Forelimb muscle (tissue), 1 donor: ENCODE data around the gene GOLGA6L10. TPM values are rescaled to one million over a fixed set of nuclear protein-coding genes. Genes with fewer than 3 reads are reported as not detected.
"Not testable (repeated sequence)": the region's sequence is repeated elsewhere in the genome, so short reads cannot be mapped to it uniquely, and the experiment has no call there.

ENCODE experiments used
- DNase-seq: peaks from one replicate; pipeline ENCODE4 v3.0.0-alpha.2; 2013; ENCODE audit warnings: low read depth
- polyA plus RNA-seq: library from polyadenylated mRNA; unstranded; fragments of 120-200 nt; gene quantifications from one replicate; pipeline ENCODE4 v1.2.1, GENCODE V29; 2013; ENCODE audit not compliant: insufficient read length

GOLGA6L10 gene
- polyA plus RNA-seq, 1 donor = 2.8 TPM

GRCh38 chr15:82317516-82317915 is 31.8 kb downstream of the GOLGA6L10 start:
- not testable (repeated sequence) for DNase-seq

- DNase-seq = no peak
Observed at GRCh38 chr15:82317091-82317489, 32.2 kb downstream of the GOLGA6L10 start.

GRCh38 chr15:82316247-82317090 is 32.8 kb downstream of the GOLGA6L10 start:
- not testable (repeated sequence) for DNase-seq

GRCh38 chr15:82315519-82316246 is 33.6 kb downstream of the GOLGA6L10 start:
- no peak for DNase-seq

GRCh38 chr15:82314769-82315518 is 34.3 kb downstream of the GOLGA6L10 start:
- no peak for DNase-seq

- DNase-seq = not testable (repeated sequence)
Observed at GRCh38 chr15:82313951-82314768, 35.1 kb downstream of the GOLGA6L10 start.

- no peak for DNase-seq
Observed at GRCh38 chr15:82313446-82313845, 35.8 kb downstream of the GOLGA6L10 start.

GRCh38 chr15:82312586-82313349 is 36.5 kb downstream of the GOLGA6L10 start:
- DNase-seq = no peak

- DNase-seq = not testable (repeated sequence)
Observed at GRCh38 chr15:82311321-82311720, 38.0 kb downstream of the GOLGA6L10 start.

GRCh38 chr15:82309802-82310201 is 39.5 kb downstream of the GOLGA6L10 start:
- DNase-seq = no peak

- no peak for DNase-seq
Observed at GRCh38 chr15:82307714-82308081, 41.6 kb downstream of the GOLGA6L10 start.

GRCh38 chr15:82306791-82307713 is 42.2 kb downstream of the GOLGA6L10 start:
- no peak for DNase-seq

GRCh38 chr15:82305621-82306048 is 43.6 kb downstream of the GOLGA6L10 start:
- DNase-seq = no peak

GRCh38 chr15:82304778-82305090 is 44.5 kb downstream of the GOLGA6L10 start:
- no peak for DNase-seq

GRCh38 chr15:82303956-82304777 is 45.1 kb downstream of the GOLGA6L10 start:
- DNase-seq = no peak

GRCh38 chr15:82301296-82302016 is 47.8 kb downstream of the GOLGA6L10 start:
- no peak for DNase-seq

- no peak for DNase-seq
Observed at GRCh38 chr15:82300883-82301282, 48.4 kb downstream of the GOLGA6L10 start.

GRCh38 chr15:82300326-82300725 is 48.9 kb downstream of the GOLGA6L10 start:
- DNase-seq = not testable (repeated sequence)
